Measurements from ENCODE around the gene TIAL1.
A peak's percentile ranks its signal among the peaks of the same experiment; 100 is the strongest.
"Not testable (repeated sequence)": the region's sequence is repeated elsewhere in the genome, so short reads cannot be mapped to it uniquely, and the experiment has no call there.

Gene TIAL1

DNA sequence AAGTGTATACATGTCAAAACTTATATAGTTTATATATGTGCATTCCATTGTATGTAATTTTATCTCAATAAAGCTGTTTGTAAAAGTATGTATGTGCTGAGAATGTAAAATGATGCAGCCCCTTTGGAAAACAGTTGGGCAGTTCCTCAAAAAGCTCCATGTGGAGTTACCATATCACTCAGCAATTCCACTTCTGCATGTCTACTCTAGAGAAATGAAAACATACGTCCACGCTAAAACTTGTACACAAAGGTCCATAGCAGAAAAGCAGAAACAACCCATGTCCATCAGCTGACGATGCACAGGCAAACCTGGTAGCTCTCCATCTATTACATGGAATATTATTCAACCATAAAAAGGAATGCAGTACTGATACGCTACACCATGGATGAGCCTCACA, 45.9 kb downstream of the TIAL1 start:
- DNase-seq (ENCODE audit: low read depth in 4 of 4, low spot score in 1 of 4), result no peak

GRCh38 chr10:119549247-119549999, 47.3 kb downstream of the TIAL1 start:
- DNase-seq (ENCODE audit: low read depth in 4 of 4, low spot score in 1 of 4), result no peak

DNA sequence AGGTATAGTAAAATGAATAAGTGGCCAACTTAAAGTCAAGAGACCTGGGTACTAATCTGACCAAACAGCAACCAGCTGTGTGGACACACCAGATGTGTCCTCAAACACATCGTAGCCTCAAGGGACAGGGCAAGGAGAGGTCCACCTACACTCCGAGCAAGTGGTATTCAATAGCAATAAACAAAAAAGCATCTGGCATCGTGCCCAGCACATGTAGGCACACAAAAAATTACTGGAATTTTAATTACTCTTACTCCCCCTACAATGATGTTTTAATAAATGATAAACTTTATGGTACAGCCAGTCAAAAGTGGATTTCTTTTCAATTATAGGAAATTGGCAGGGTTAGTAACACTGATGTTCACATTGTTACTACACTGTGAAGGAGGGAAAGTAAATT, 50.8 kb downstream of the TIAL1 start:
- DNase-seq (ENCODE audit: low read depth in 4 of 4, low spot score in 1 of 4), result no peak

- no peak for DNase-seq (ENCODE audit: low read depth in 4 of 4, low spot score in 1 of 4)
Measured at GRCh38 chr10:119545310-119545709, 51.5 kb downstream of the TIAL1 start.

GRCh38 chr10:119543814-119544642, 52.7 kb downstream of the TIAL1 start:
- no peak for DNase-seq (ENCODE audit: low read depth in 4 of 4, low spot score in 1 of 4)

- peak; percentile 23 to 59 (median 44) for DNase-seq (ENCODE audit: low read depth in 4 of 4, low spot score in 1 of 4)
Measured at GRCh38 chr10:119542988-119543813, 53.6 kb downstream of the TIAL1 start.

GRCh38 chr10:119542357-119542987, 54.3 kb downstream of the TIAL1 start, which contains the start of gene RGS10:
TSS of gene RGS10 (minus strand) at chr10:119542719. CDS start at chr10:119542638, 81 bp downstream.
- DNase-seq (ENCODE audit: low read depth in 4 of 4, low spot score in 1 of 4), result peak; percentile 72 to 88 (median 81)

- DNase-seq (ENCODE audit: low read depth in 4 of 4, low spot score in 1 of 4), result peak; percentile 35 to 64 (median 45)
Measured at GRCh38 chr10:119541459-119542356, 55.1 kb downstream of the TIAL1 start.

GRCh38 chr10:119541046-119541445, 55.7 kb downstream of the TIAL1 start:
- no peak for DNase-seq (ENCODE audit: low read depth in 4 of 4, low spot score in 1 of 4)

DNA sequence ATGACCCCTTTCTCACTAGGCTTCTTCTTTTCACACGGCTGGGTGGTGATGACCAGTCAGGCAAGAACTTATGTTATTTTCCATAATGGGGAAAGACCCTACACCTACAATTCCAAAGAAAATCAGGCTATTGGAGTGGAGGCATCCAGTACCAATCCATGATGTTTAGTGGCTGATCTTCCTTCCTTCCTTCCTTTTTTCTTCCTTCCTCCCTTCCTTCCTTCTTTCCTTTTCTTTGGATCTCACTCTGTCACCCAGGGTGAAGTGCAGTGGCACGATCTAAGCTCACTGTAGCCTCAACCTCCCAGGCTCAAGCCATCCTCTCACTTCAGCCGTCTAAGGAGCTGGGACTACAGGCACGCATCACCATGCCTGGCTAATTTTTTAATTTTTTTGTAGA, 56.7 kb downstream of the TIAL1 start:
- DNase-seq (ENCODE audit: low read depth in 4 of 4, low spot score in 1 of 4), result no peak

DNA sequence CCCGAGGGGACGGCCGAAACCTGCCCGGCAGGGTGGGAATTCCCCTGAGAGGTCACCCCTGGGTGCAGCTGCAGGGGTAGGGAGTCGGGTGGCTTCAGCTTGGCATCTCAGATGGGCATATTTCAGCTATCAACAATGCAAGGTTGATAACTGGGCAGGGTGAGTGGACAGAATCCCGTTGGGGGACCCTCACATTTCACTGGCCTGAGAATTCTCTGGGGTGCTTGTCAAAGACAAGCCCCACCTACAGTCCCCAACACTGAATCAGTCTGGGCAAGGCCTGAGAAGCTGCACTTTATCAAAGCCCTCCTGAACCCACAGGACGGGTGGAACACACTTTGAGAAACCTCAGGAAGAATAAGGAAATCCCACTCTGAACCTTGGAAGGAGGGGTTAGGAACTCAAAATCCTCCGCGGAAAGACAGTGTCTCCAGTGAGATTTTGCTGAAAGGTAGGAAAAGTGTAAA, 57.4 kb downstream of the TIAL1 start:
- DNase-seq (ENCODE audit: low read depth in 4 of 4, low spot score in 1 of 4), result no peak

DNA sequence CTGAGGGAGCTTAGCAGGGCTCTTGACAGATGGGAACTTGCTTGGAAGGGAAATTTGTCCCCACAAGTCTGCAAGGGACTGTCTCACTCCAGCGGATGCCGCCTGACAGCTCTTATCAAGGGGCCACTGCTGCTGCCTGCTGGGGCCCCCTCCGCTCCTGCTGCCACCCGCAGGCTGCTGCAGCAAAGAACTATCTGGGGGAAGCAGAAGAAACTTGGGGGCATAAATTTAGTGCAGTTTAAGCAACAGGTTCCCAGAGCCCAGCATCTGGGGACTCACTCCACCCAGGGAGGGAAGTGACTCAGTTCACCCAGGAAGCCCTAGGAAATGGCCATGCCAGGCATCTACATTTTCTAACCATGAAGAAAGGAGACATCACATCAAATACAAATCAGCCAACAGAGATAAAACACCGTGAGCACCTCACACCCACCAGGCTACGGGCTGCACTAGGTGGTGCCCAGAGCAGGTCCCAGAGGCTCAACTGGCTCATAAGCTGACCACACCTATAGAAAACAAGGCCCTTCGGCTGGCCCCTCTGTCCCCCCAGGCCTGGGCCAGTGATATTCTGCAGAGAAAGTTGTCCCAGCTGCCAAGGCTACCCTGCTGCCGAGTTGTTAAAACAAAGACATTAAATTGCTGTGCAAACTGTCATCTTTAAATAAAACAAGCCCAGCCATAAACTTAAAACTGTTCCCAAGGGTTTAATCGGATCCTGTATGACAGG, 58.0 kb downstream of the TIAL1 start:
- no peak for DNase-seq (ENCODE audit: low read depth in 4 of 4, low spot score in 1 of 4)

GRCh38 chr10:119537953-119538630, 58.7 kb downstream of the TIAL1 start:
- DNase-seq (ENCODE audit: low read depth in 4 of 4, low spot score in 1 of 4), result no peak

- no peak for DNase-seq (ENCODE audit: low read depth in 4 of 4, low spot score in 1 of 4)
Measured at GRCh38 chr10:119536508-119537025, 60.2 kb downstream of the TIAL1 start.

DNA sequence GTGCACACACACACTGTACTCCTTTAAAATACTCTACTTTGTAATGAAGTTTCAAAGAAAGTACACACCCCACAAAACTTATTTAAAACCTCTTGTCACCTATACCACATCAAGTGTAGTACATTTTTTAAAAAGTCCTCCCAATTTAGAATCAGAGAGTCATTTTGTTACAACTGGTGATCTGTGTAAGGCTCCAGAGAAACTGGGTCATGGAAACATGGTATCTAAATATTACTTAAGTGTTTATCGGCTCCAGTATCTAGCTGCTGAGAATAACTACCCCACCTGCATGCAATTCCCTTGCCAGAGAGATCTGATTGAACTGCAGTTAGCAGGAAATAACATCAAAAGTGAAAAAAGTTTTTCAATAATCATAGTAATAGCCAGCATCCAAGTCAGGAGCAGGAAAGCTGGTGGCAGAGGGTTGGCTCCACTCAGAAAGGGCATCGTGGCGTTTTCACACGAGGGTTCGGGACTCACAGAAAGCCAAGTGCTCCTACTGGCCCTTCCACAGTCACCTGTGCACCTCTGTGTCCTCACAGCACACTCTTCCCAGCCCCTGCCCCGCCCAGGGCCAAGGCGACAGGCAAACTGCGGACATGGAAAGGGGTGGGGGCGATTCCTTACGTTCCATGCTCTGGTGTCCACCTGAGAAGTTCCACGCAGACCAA, 60.8 kb downstream of the TIAL1 start:
- DNase-seq (ENCODE audit: low read depth in 4 of 4, low spot score in 1 of 4), result no peak

GRCh38 chr10:119535305-119535704, 61.5 kb downstream of the TIAL1 start:
- no peak for DNase-seq (ENCODE audit: low read depth in 4 of 4, low spot score in 1 of 4)

DNA sequence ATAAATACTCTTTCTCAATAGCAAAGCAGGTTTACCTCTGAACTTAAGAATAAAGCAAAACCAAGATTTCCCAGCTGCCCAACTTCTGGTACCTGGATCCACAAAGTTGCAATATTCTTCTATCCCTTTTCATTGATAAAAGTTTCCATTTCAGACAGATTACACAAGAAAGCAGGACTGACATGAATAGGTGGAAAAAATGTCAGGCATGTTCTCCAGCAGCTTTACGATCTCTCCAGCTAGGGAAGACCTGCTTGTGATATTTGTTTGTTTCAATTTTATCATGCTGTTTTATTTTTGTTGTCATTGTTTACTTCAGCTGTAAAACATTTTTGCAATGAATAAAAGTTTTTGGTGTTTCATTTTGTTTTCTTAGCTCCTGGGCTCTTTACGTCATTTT, 63.3 kb downstream of the TIAL1 start:
- no peak for DNase-seq (ENCODE audit: low read depth in 4 of 4, low spot score in 1 of 4)

- DNase-seq (ENCODE audit: low read depth in 4 of 4, low spot score in 1 of 4), result not testable (repeated sequence)
Measured at GRCh38 chr10:119532791-119533190, 64.0 kb downstream of the TIAL1 start.

All from stimulated activated CD4-positive, alpha-beta T cell treated with anti-CD3 and anti-CD28 coated beads, Interleukin-1b, Interleukin-23, amount 100 ng/mL, for 24 hours (primary cell).